Activated naive CD4-positive, alpha-beta T cell treated with anti-CD3 and anti-CD28 coated beads, Interleukin-2, amount 50 U/mL, for 24 hours (primary cell): ENCODE measurements around the gene GNG12.

Experiments
- H3K27ac Mint-ChIP-seq: one replicate; pipeline ENCODE4 v1.8.0; 2021; ENCODE audit warnings: mild to moderate bottlenecking, mixed read lengths
- H3K27me3 Mint-ChIP-seq: one replicate; pipeline ENCODE4 v1.8.0; 2021; ENCODE audit warnings: mixed read lengths
- H3K36me3 Mint-ChIP-seq: one replicate; pipeline ENCODE4 v1.8.0; 2021; ENCODE audit warnings: mixed read lengths
- H3K4me1 Mint-ChIP-seq: one replicate; pipeline ENCODE4 v1.8.0; 2021; ENCODE audit warnings: mixed read lengths
- H3K4me3 Mint-ChIP-seq: one replicate; pipeline ENCODE4 v1.8.0; 2021; ENCODE audit warnings: mild to moderate bottlenecking, mixed read lengths
- H3K9me3 Mint-ChIP-seq: one replicate; pipeline ENCODE4 v1.8.0; 2021; ENCODE audit warnings: mixed read lengths

Gene GNG12

DNA sequence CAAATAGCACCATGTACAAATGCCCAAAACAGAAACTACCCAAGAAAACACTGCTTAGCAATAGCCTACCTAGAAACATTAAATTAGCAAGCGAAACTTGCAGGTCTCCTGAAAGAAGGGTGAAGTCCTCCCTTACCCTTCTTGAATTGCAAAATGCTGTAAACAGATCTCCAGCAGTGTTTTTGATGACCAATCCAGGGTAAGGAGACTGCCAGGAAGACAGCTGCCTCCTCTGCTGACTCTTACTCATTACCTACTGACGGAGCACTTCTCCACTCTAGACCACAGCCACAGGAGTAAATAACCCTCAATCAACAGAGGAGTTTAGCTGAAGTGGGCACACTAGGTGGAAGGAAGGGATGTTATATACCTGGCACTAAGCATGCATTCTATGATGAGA, 180.5 kb downstream of the GNG12 start:
- Mint-ChIP-seq H3K4me3 (no peak overlapping the region), H3K36me3 (no peaks in the 10 kb centered on the region), H3K9me3 (no peaks in the 10 kb centered on the region), H3K27ac (no peak overlapping the region), H3K27me3 (no peaks in the 10 kb centered on the region), H3K4me1 (no peaks in the 10 kb centered on the region)
